GM12878 (cell line): ENCODE results near the gene BICRAL. TPM values are rescaled to one million over a fixed set of nuclear protein-coding genes. Genes with fewer than 3 reads are reported as not detected.

Experiments used
- ATAC-seq: fragments of 200-7000 bp; cut with Tn5 transposase; 3 replicates; pipeline ENCODE4 v1.9.1; 2020; ENCODE audit warnings: mild to moderate bottlenecking, moderate library complexity
- BruUV-seq: library from RNA; stranded (reverse); fragments of 400-500 nt; replicated peaks from 2 replicates; lab custom pipeline; 2021; lab: Mats Ljungman, UMichigan
- CTCF ChIA-PET: fragments of 300-600 bp; sonication (Branson Sonifier 250); formaldehyde crosslinking; extraction: SDS; loops from one replicate; lab custom pipeline; 2021; ENCODE audit warnings: inconsistent platforms; lab: Yijun Ruan, JAX
- POLR2A ChIA-PET: fragments of 350-600 bp; formaldehyde crosslinking; extraction: SDS; loops from one replicate; lab custom pipeline; 2021; ENCODE audit warnings: inconsistent platforms; lab: Charles Lee
- RAD21 ChIA-PET: fragments of 300-600 bp; sonication (Branson Sonifier 250); formaldehyde crosslinking; loops from one replicate; lab custom pipeline; 2023; ENCODE audit warnings: antibody characterized with exemption; ENCODE audit not compliant: unreplicated experiment; lab: Charles Lee
- SMC1A ChIA-PET: fragments of 300-600 bp; sonication (Branson Sonifier 250); formaldehyde crosslinking; loops from one replicate; lab custom pipeline; 2023; ENCODE audit not compliant: unreplicated experiment, uncharacterized antibody; lab: Charles Lee
- DNase-seq: peaks from one replicate; pipeline ENCODE4 v3.0.0-alpha.2; 2011; ENCODE audit warnings: low read depth, low spot score
- FAIRE-seq: peaks from 3 replicates; lab custom pipeline; 2011; peaks lifted over from hg19 to GRCh38; lab: Jason Lieb, UNC
- H2AFZ ChIP-seq: 2 replicates; pipeline ENCODE4 v1.6.0; 2011; ENCODE audit warnings: low read depth, low read length, control low read depth; ENCODE audit not compliant: control insufficient read depth
- H3K27ac ChIP-seq: 2 replicates; pipeline ENCODE4 v1.5.1; 2011; ENCODE audit warnings: control low read depth; ENCODE audit not compliant: control insufficient read depth, insufficient read depth
- H3K27me3 ChIP-seq, 2 experiments: replicated peaks in 1 of 2; 2 replicates each; pipeline versions ENCODE4 v1.6.0 to v1.6.1; 2011; ENCODE audit warnings: low read length in 1 of 2; ENCODE audit not compliant: control insufficient read depth in 2 of 2, insufficient read depth in 2 of 2
- H3K36me3 ChIP-seq, 2 experiments: 2 replicates each; pipeline ENCODE4 v1.5.1; 2011; ENCODE audit warnings: low read length in 1 of 2; ENCODE audit not compliant: control insufficient read depth in 2 of 2, insufficient read depth in 2 of 2
- H3K4me1 ChIP-seq: 2 replicates; pipeline ENCODE4 v1.6.1; 2011; ENCODE audit warnings: mild to moderate bottlenecking, low read length, moderate library complexity, mixed read lengths; ENCODE audit not compliant: control insufficient read depth, insufficient read depth
- H3K4me2 ChIP-seq: 2 replicates; pipeline ENCODE4 v1.6.0; 2011; ENCODE audit warnings: control low read depth; ENCODE audit not compliant: control insufficient read depth, insufficient read depth
- H3K4me3 ChIP-seq: fragments of 200-600 bp; sonication (generic); 2 replicates; pipeline ENCODE4 v1.5.1; 2016
- H3K79me2 ChIP-seq: 2 replicates; pipeline ENCODE4 v1.6.0; 2011; ENCODE audit warnings: low read length; ENCODE audit not compliant: control insufficient read depth, insufficient read depth
- H3K9ac ChIP-seq: 2 replicates; pipeline ENCODE4 v1.8.0; 2011; ENCODE audit warnings: low read length, control low read depth, mixed read lengths; ENCODE audit not compliant: control insufficient read depth, insufficient read depth
- H3K9me3 ChIP-seq: replicated peaks from 3 replicates; pipeline ENCODE4 v1.5.1; 2011; ENCODE audit warnings: mild to moderate bottlenecking, low read length; ENCODE audit not compliant: control insufficient read depth, insufficient read depth
- H4K20me1 ChIP-seq: 2 replicates; pipeline ENCODE4 v1.6.0; 2011; ENCODE audit not compliant: control insufficient read depth, insufficient read depth
- BCL11A ChIP-seq: IDR thresholded peaks from 2 replicates; pipeline ENCODE4 v1.6.1; 2011; ENCODE audit warnings: low read depth, low read length
- CHD2 ChIP-seq: IDR thresholded peaks from 2 replicates; pipeline ENCODE4 v1.6.1; 2011; ENCODE audit warnings: low read depth, low read length, improper control_type of control experiment, borderline replicate concordance
- HDAC6 ChIP-seq: fragments of 200-600 bp; sonication (generic); IDR thresholded peaks from one replicate; pipeline ENCODE4 v1.8.0; 2017; ENCODE audit warnings: antibody characterized with exemption; ENCODE audit not compliant: unreplicated experiment
- JUNB ChIP-seq: IDR thresholded peaks from 2 replicates; pipeline ENCODE4 v1.6.1; 2016; ENCODE audit warnings: antibody characterized with exemption, mild to moderate bottlenecking
- KDM1A ChIP-seq: fragments of 200-600 bp; sonication (generic); IDR thresholded peaks from 2 replicates; pipeline ENCODE4 v1.6.1; 2016; ENCODE audit warnings: borderline replicate concordance
- LARP7 ChIP-seq: fragments of 450-650 bp; IDR thresholded peaks from 2 replicates; pipeline ENCODE4 v1.6.1; 2017; ENCODE audit warnings: mild to moderate bottlenecking
- MEF2B ChIP-seq: fragments of 450-650 bp; IDR thresholded peaks from 2 replicates; pipeline ENCODE4 v1.6.1; 2018; ENCODE audit warnings: mild to moderate bottlenecking, moderate library complexity; ENCODE audit not compliant: partially characterized antibody, poor library complexity, severe bottlenecking
- MXI1 ChIP-seq: fragments of 150-350 bp; IDR thresholded peaks from 2 replicates; pipeline ENCODE4 v1.6.1; 2011; ENCODE audit warnings: low read depth, mild to moderate bottlenecking, inconsistent platforms, low read length, improper control_type of control experiment
- PML ChIP-seq: IDR thresholded peaks from 2 replicates; pipeline ENCODE4 v1.6.1; 2012; ENCODE audit warnings: low read length, inconsistent platforms
- RUNX3 ChIP-seq: IDR thresholded peaks from 2 replicates; pipeline ENCODE4 v1.6.1; 2012; ENCODE audit warnings: low read length, inconsistent platforms
- SIN3A ChIP-seq: IDR thresholded peaks from 2 replicates; pipeline ENCODE4 v1.6.1; 2012; ENCODE audit warnings: low read depth, low read length, improper control_type of control experiment
- SREBF1 ChIP-seq: IDR thresholded peaks from 2 replicates; pipeline ENCODE4 v1.6.1; 2012; ENCODE audit warnings: mild to moderate bottlenecking, low read length
- SREBF2 ChIP-seq: IDR thresholded peaks from 2 replicates; pipeline ENCODE4 v1.6.1; 2012; ENCODE audit warnings: mild to moderate bottlenecking, low read length
- TCF7 ChIP-seq: IDR thresholded peaks from 2 replicates; pipeline ENCODE4 v1.6.1; 2014; ENCODE audit warnings: antibody characterized with exemption, borderline replicate concordance
- WRNIP1 ChIP-seq: IDR thresholded peaks from 2 replicates; pipeline ENCODE4 v1.6.1; 2011; ENCODE audit warnings: low read depth, low read length, improper control_type of control experiment, borderline replicate concordance
- ZNF622 ChIP-seq: fragments of 450-650 bp; IDR thresholded peaks from 2 replicates; pipeline ENCODE4 v1.6.1; 2017; ENCODE audit warnings: mild to moderate bottlenecking, inconsistent platforms
- WGBS: methylation state at CpG from one replicate; pipeline ENCODE4 v1.1.6; 2016; ENCODE audit warnings: low lambda C conversion rate; ENCODE audit not compliant: insufficient replicate concordance, insufficient coverage; ENCODE audit errors: missing lambda C conversion rate; 5-methylcytosine and 5-hydroxymethylcytosine counted together
- in situ Hi-C: fragments of 300-500 bp; cut with MboI; formaldehyde crosslinking; loops from 9 replicates; pipeline ENCODE4 v1.14.3; 2018; ENCODE audit warnings: mixed read lengths
- intact Hi-C: fragments of 100-400 bp; cut with micrococcal nuclease; formaldehyde crosslinking; loops from one replicate; pipeline ENCODE4 v1.14.2; 2022; ENCODE audit not compliant: unreplicated experiment
- polyA plus RNA-seq, 11 experiments: library from polyadenylated mRNA; depleted of rRNA in 4 of 11; unstranded in 6 of 11; stranded (reverse) in 5 of 11; fragments of >200 nt; fragmentation: Nextera tagmentation in 4 of 11; fragmentation: Illumina TruSeq in 1 of 11; extraction: Ambion mirVana in 4 of 11; extraction: Trizol in 1 of 11; gene quantifications; 1 replicate in 1 of 11; 2 replicates in 10 of 11; pipeline versions ENCODE4 v1.2.1 to v1.2.3, GENCODE V29; 2011 to 2016; ENCODE audit warnings: inconsistent platforms in 2 of 11, missing spikeins in 2 of 11, low read depth in 1 of 11
- total RNA-seq, 4 experiments: library from RNA; depleted of rRNA in 3 of 4; stranded (reverse); fragments of >200 nt in 3 of 4; fragmentation: Illumina TruSeq in 1 of 4; extraction: Trizol in 1 of 4; gene quantifications; 2 replicates each; pipeline versions ENCODE4 v1.2.1 to v1.2.3, GENCODE V29; 2013 to 2021
- TF ChIP-seq, protein P1 (sequence below): IDR thresholded peaks from 2 replicates; pipeline ENCODE4 v1.6.1; 2012; ENCODE audit warnings: low read depth, low read length, improper control_type of control experiment
- TF ChIP-seq, protein P2 (sequence below): fragments of 150-350 bp; IDR thresholded peaks from 2 replicates; pipeline ENCODE4 v1.6.1; 2016; ENCODE audit warnings: low read depth, low read length
- TF ChIP-seq, protein P3 (sequence below): fragments of 450-650 bp; IDR thresholded peaks from 2 replicates; pipeline ENCODE4 v1.6.1; 2017; ENCODE audit warnings: low read depth, mild to moderate bottlenecking, moderate library complexity

The BICRAL gene
- total and polyA plus RNA-seq, 10 of the 15 experiments (the other 5 are each of a cell fraction or from before 2014, with no cell fraction given): 1.9 to 16.6 (median 8.5) TPM

DNA sequence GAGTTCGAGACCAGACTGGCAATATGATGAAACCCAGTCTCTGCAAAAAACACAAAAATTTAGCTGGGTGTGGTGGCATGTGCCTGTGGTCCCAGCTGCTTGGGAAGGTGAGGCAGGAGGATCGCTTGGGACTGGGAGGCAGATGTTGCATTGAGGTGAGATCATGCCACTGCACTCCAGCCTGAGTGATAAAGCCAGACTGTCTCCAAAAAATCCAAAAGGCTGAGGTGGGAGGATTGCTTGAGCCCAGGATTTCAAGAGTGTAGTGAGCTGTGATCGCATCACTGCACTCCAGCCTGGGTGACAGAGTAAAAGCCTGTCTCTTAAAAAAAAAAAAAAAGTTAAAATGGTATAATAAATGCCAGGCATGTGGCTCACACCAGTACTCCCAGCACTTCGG lies 132.7 kb downstream of the BICRAL start:
- no TSS peak for BruUV-seq
- POLR2A ChIA-PET: interaction anchor here (0.5 to 2.4 kb wide), 4 partner anchors 15 to 310 kb away, joined by 3 to 7 read pairs (median 4); partner anchors contain the start of gene CNPY3
- no peak overlapping the region for H3K9ac ChIP-seq
- RAD21 ChIA-PET: no interaction called here
- no peak for FAIRE-seq
- intact Hi-C loops: no loop called here
- H3K36me3 ChIP-seq: no peaks in the 10 kb centered on the region
- no peaks in the 10 kb centered on the region for H4K20me1 ChIP-seq
- H3K4me2 ChIP-seq: no peak overlapping the region
- SMC1A ChIA-PET: interaction anchor here (1.0 to 1.1 kb wide), 2 partner anchors 8 to 14 kb away, joined by 3 read pairs; partner anchors contain the start of gene CNPY3
- H3K4me3 ChIP-seq: no peak overlapping the region
- H2AFZ ChIP-seq: no peak overlapping the region
- no peak for ATAC-seq
- peaks cover 6% of the 10 kb centered on the region for H3K4me1 ChIP-seq
- H3K9me3 ChIP-seq: no peaks in the 10 kb centered on the region
- TF ChIP-seq WRNIP1 (no peak), KDM1A (no peak), ZNF622 (no peak), JUNB (no peak), RUNX3 (no peak), TCF7 (no peak), CHD2 (no peak), MEF2B (no peak), MXI1 (no peak), PML (no peak), HDAC6 (no peak), LARP7 (no peak), BCL11A (no peak), SREBF1 (no peak), SIN3A (no peak), SREBF2 (no peak)
- TF ChIP-seq, protein P1, sequence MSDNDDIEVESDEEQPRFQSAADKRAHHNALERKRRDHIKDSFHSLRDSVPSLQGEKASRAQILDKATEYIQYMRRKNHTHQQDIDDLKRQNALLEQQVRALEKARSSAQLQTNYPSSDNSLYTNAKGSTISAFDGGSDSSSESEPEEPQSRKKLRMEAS: no peak
- TF ChIP-seq, protein P2, sequence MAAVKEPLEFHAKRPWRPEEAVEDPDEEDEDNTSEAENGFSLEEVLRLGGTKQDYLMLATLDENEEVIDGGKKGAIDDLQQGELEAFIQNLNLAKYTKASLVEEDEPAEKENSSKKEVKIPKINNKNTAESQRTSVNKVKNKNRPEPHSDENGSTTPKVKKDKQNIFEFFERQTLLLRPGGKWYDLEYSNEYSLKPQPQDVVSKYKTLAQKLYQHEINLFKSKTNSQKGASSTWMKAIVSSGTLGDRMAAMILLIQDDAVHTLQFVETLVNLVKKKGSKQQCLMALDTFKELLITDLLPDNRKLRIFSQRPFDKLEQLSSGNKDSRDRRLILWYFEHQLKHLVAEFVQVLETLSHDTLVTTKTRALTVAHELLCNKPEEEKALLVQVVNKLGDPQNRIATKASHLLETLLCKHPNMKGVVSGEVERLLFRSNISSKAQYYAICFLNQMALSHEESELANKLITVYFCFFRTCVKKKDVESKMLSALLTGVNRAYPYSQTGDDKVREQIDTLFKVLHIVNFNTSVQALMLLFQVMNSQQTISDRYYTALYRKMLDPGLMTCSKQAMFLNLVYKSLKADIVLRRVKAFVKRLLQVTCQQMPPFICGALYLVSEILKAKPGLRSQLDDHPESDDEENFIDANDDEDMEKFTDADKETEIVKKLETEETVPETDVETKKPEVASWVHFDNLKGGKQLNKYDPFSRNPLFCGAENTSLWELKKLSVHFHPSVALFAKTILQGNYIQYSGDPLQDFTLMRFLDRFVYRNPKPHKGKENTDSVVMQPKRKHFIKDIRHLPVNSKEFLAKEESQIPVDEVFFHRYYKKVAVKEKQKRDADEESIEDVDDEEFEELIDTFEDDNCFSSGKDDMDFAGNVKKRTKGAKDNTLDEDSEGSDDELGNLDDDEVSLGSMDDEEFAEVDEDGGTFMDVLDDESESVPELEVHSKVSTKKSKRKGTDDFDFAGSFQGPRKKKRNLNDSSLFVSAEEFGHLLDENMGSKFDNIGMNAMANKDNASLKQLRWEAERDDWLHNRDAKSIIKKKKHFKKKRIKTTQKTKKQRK: no peak
- TF ChIP-seq, protein P3, sequence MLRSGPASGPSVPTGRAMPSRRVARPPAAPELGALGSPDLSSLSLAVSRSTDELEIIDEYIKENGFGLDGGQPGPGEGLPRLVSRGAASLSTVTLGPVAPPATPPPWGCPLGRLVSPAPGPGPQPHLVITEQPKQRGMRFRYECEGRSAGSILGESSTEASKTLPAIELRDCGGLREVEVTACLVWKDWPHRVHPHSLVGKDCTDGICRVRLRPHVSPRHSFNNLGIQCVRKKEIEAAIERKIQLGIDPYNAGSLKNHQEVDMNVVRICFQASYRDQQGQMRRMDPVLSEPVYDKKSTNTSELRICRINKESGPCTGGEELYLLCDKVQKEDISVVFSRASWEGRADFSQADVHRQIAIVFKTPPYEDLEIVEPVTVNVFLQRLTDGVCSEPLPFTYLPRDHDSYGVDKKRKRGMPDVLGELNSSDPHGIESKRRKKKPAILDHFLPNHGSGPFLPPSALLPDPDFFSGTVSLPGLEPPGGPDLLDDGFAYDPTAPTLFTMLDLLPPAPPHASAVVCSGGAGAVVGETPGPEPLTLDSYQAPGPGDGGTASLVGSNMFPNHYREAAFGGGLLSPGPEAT: no peak
- no peaks in the 10 kb centered on the region for H3K79me2 ChIP-seq
- CTCF ChIA-PET: interaction anchor here (0.9 to 2.8 kb wide), 6 partner anchors 9 to 232 kb away, joined by 3 to 15 read pairs (median 4); no protein-coding TSS in a partner anchor
- in situ Hi-C loops: no loop called here
- no peak for DNase-seq
- 58% methylated on average over 4 of the region's 4 CpGs for WGBS
- H3K27ac ChIP-seq: no peak overlapping the region
- no peaks in the 10 kb centered on the region for H3K27me3 ChIP-seq
